GM19193 (cell line): ENCODE data around the gene CCDC33.

Experiments
- POLR2A ChIP-seq: IDR thresholded peaks from 4 replicates; pipeline ENCODE4 v1.6.1; 2011; ENCODE audit not compliant: insufficient read depth, insufficient read length; ENCODE audit errors: extremely low read depth

CCDC33 gene

DNA sequence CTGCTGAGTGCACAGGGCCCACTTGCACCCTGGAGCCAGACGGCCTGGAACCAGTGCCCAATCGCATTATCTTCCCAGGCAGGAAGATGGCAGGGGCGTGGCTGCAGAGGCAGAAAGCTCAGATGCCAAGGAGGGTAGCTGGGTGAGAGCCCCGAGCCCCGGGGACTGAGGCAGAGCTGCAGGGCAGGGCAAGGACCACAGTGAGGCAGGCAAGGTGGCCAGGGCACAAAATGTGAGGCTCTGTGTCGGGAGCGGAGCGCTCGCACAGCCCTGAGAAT is 1.6 kb upstream of the CCDC33 start:
- no peak for TF ChIP-seq POLR2A

- TF ChIP-seq POLR2A = no peak
These were observed 3.1 kb downstream of the CCDC33 start for GRCh38 chr15:74239051-74239705.

DNA sequence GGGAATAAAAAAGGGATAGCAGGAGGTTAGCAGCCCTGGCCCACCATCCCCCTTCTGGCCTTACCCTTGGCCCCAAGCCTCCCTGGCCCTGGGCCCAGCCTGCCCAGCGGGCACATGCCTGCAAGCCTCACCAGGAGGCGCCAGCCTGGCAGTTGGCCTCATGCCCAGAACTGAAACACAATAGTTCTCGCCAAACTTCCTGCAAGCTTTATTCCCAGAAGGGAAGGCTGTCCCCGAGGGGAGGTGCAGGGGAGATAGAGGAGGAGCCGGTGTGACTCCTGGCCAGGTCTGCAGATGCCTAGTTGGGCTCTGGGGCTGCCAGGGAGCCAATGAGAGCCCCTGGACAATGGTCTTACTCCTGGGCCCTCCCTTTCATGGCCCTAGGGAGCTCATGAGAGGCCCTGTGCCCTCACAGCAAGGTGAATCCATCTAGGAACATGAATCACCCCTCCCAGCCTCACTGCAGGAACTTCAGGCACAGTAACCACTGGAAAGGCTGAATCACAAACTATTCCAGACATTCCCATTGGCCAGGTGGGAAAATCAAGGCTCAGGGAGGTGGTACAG is 4.0 kb downstream of the CCDC33 start:
- TF ChIP-seq POLR2A = no peak

- no peak for TF ChIP-seq POLR2A
These were observed 4.9 kb downstream of the CCDC33 start for GRCh38 chr15:74240897-74241614.

DNA sequence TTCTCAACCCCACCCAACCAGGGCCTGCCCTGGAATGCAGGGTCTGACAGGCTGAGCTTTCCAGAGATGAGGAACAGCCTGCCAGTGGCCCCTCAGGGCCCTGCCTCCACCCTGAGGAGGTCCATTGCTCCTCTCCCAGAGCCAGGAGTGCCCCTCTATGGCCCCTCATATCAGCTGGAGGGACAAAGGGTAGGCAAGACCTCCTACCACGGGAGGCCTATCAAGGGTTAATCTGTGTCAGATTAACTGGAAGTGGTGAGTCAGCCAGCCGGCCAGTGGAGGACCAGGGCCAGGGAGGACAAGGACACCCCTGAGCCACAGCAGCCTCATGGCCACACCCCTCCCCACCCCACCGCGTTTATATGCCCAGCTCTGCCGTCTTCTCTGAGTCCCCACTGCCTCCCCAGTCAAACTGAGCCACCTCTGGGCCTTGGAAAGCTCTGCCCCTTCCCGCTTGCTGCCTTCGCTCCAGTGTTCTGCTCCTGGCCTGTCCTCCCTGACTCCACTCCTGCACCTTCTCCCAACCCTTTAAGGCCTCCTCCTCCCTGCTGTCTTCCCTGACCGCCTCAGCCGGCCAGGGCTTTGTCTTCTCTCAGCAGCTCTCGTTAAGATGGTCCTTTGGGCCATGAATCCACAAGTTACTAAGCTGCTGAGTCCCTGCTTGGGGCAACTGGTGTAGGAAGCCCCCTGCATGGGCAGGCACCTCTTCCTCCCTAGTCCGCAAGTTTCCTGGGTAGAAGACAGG is 6.5 kb downstream of the CCDC33 start:
- TF ChIP-seq POLR2A = no peak

- no peak for TF ChIP-seq POLR2A
These were observed 7.3 kb downstream of the CCDC33 start for GRCh38 chr15:74243431-74243830.

GRCh38 chr15:74244822-74245341 is 8.8 kb downstream of the CCDC33 start:
- no peak for TF ChIP-seq POLR2A

DNA sequence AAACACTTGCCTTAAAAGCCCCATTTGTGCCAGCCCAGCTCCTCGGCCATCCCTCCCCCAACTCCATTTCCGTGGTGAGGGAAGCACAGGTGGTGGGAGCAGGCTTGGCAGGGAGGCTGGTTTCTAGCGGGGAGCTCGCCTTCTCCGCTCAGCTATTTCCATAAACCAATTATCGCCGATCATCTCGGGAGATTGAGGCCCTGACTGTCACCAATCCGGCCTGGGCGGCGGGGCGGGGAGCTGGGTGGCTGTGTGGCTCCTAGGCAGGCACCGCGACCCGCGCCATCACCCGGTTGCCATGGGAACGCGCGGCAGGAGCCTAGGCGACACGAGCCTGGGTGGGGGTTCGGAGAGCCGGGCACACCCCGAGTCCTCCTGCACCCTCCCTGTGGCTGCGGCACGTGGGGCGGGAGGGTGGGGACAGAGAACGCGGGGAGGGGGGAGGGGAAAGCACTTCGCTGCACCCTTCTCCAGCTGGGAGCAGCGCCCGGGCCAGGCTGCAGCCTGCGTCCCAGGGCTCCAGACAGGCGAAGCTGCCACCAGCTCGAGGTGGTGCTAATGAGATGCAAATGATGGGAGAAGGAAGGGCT is 9.3 kb downstream of the CCDC33 start:
- no peak for TF ChIP-seq POLR2A

GRCh38 chr15:74250266-74250665 is 14.1 kb downstream of the CCDC33 start:
- no peak for TF ChIP-seq POLR2A

DNA sequence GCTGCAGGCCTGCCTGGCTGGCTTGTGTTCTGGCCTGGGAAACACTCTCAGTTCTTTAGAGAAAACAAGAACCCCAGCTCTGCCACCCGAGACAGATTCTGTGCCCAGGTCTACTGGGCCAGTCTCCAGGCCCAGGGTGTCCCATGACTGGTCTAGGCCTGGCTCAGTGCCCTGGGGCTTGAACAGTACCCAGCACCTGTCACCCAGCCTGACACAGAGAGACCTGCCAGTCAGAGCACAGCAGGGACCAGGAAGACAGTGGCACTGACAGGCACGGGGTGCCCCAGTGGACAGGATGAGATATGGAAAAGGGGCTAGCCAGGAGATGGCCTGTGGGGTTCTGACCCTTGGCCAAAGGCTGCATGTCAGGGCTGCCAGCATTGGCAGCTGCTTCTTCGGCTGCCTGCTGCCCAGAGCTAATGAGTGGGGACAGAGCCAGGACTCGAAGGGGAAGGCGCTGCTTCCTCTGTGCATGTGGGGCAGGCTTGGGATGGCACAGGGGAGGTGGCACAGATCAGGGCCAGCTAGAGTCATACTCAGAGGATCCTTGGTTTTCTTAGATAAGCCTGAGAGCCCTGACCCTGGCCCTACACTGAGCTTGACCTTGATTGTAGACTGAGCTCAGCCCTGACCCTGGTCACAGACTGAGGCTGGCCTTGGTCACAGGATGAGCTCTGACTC is 15.1 kb downstream of the CCDC33 start:
- no peak for TF ChIP-seq POLR2A

GRCh38 chr15:74252291-74252690 is 16.2 kb downstream of the CCDC33 start:
- no peak for TF ChIP-seq POLR2A

GRCh38 chr15:74252721-74253120 is 16.6 kb downstream of the CCDC33 start:
- no peak for TF ChIP-seq POLR2A

DNA sequence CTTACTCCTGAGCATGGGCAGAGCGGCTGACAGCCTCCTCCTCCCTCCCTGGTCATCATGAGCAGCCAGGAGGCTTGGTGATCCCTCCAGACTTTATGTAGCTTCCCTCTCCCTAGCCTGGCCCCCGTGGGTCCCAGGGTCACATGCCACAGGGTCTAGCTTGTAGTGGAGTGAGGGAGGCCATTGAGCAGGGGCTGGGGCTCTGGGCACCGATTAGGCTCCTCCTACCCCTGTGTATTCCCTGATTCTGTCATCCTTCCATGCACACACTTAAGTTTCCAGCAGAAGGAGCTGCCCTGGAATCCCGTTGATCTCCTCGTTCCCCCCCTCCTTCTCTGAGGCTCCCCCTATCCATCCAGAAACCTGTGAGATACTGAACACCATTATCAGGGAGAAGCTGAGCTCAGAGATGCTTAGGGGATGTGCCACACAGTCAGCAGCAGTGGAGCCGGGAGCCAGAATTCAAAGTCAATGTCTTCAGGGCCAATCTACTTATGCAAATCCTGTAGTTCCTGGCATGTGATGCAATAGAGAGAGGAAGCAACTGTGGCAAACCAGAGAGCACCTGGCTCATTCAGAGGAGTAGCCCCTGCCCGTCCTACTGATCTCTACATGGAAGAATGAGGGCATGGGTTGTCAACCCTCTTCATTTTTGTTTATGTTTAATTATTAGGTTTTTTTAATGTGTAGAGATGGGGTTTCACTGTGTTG is 17.2 kb downstream of the CCDC33 start:
- no peak for TF ChIP-seq POLR2A

GRCh38 chr15:74257105-74257504 is 21.0 kb downstream of the CCDC33 start:
- TF ChIP-seq POLR2A = no peak

GRCh38 chr15:74257623-74258022 is 21.5 kb downstream of the CCDC33 start:
- no peak for TF ChIP-seq POLR2A
